Osteocyte (in vitro differentiated cells): ENCODE measurements around the gene PSD. TPM values are rescaled to one million over a fixed set of nuclear protein-coding genes. Genes with fewer than 3 reads are reported as not detected.

ENCODE experiments used
- DNase-seq: peaks from one replicate; pipeline ENCODE4 v3.0.0; 2021; ENCODE audit warnings: mixed read lengths; ENCODE audit not compliant: unreplicated experiment; ENCODE audit errors: extremely low spot score
- H3K27ac Mint-ChIP-seq: one replicate; pipeline ENCODE4 v1.8.0; 2021; ENCODE audit warnings: mild to moderate bottlenecking, mixed read lengths; ENCODE audit not compliant: unreplicated experiment
- H3K27me3 Mint-ChIP-seq: one replicate; pipeline ENCODE4 v1.8.0; 2021; ENCODE audit warnings: mixed read lengths; ENCODE audit not compliant: unreplicated experiment
- H3K36me3 Mint-ChIP-seq: one replicate; pipeline ENCODE4 v1.8.0; 2021; ENCODE audit warnings: mixed read lengths; ENCODE audit not compliant: unreplicated experiment
- H3K4me1 Mint-ChIP-seq: one replicate; pipeline ENCODE4 v1.8.0; 2021; ENCODE audit warnings: mixed read lengths; ENCODE audit not compliant: unreplicated experiment
- H3K4me3 Mint-ChIP-seq: one replicate; pipeline ENCODE4 v1.8.0; 2021; ENCODE audit warnings: mild to moderate bottlenecking, moderate library complexity, mixed read lengths; ENCODE audit not compliant: unreplicated experiment
- H3K9me3 Mint-ChIP-seq: one replicate; pipeline ENCODE4 v1.8.0; 2021; ENCODE audit warnings: mixed read lengths; ENCODE audit not compliant: unreplicated experiment
- CTCF ChIP-seq: fragments of 200-600 bp; sonication (generic); IDR thresholded peaks from 2 replicates; pipeline ENCODE4 v1.5.0; 2021; ENCODE audit warnings: antibody characterized with exemption, mild to moderate bottlenecking, moderate library complexity
- total RNA-seq: library from RNA; stranded (reverse); gene quantifications from 2 replicates; pipeline ENCODE4 v1.2.1, GENCODE V29; 2021

Gene PSD
- total RNA-seq, 1 donor from 2014 or later, result 1.8 TPM

- no peak overlapping the region for H3K4me3 Mint-ChIP-seq
- DNase-seq, result no peak
- H3K27ac Mint-ChIP-seq, result no peak overlapping the region
- H3K9me3 Mint-ChIP-seq, result no peaks in the 10 kb centered on the region
- peaks cover 12% of the 10 kb centered on the region for H3K4me1 Mint-ChIP-seq
- H3K36me3 Mint-ChIP-seq, result peaks cover 26% of the 10 kb centered on the region
- no peaks in the 10 kb centered on the region for H3K27me3 Mint-ChIP-seq
- no peak for TF ChIP-seq CTCF
These were observed 35.7 kb downstream of the PSD start for GRCh38 chr10:102382871-102383270.

GRCh38 chr10:102381983-102382382 lies 36.6 kb downstream of the PSD start:
- TF ChIP-seq CTCF, result no peak
- Mint-ChIP-seq H3K4me3 (no peak overlapping the region), H3K36me3 (peaks cover 26% of the 10 kb centered on the region), H3K4me1 (peaks cover 12% of the 10 kb centered on the region), H3K27ac (no peak overlapping the region), H3K9me3 (no peaks in the 10 kb centered on the region), H3K27me3 (no peaks in the 10 kb centered on the region)
- no peak for DNase-seq

DNA sequence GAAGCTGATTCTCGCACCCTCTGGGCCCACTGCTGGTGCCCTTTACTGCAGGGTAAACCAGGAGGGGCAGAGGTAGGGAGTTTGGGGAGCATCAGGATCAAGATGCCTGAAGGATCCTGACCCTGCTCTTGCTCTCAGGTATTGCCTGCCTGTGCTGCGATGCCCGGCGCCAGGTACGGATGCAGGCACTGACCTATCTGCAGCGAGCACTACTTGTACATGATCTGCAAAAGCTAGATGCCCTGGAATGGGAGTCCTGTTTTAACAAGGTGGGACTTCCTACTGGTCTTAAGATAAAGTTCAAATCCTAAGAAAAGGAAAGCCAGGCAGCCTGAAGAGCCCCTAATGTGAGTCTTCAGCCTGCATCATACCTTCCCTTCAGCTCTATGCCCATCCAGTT lies 39.2 kb downstream of the PSD start:
- DNase-seq, result no peak
- no peaks in the 10 kb centered on the region for H3K9me3 Mint-ChIP-seq
- no peak overlapping the region for H3K4me3 Mint-ChIP-seq
- H3K4me1 Mint-ChIP-seq, result no peaks in the 10 kb centered on the region
- H3K36me3 Mint-ChIP-seq, result peaks cover 38% of the 10 kb centered on the region
- no peak overlapping the region for H3K27ac Mint-ChIP-seq
- no peaks in the 10 kb centered on the region for H3K27me3 Mint-ChIP-seq
- no peak for TF ChIP-seq CTCF

DNA sequence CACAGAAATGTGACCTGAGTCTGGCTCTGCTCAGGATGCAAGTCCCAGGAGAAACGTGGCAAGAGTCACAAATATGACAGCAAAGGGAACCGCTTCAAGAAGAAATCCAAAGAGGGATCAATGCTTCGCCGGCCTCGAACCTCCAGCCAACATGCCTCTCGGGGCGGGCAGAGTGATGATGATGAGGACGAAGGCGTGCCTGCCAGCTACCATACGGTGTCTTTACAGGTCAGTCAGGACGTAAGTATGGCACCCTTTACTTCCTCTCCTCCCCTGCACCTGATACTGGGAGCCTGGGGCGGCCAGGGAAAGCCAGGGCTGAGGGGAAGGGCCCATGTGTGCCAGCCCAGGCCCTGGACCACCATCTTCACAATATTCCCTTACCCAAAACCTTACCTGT lies 41.7 kb downstream of the PSD start:
- Mint-ChIP-seq H3K27ac (no peak overlapping the region), H3K4me1 (no peaks in the 10 kb centered on the region), H3K4me3 (no peak overlapping the region), H3K36me3 (peaks cover 43% of the 10 kb centered on the region), H3K27me3 (no peaks in the 10 kb centered on the region), H3K9me3 (no peaks in the 10 kb centered on the region)
- no peak for DNase-seq
- TF ChIP-seq CTCF, result no peak

DNA sequence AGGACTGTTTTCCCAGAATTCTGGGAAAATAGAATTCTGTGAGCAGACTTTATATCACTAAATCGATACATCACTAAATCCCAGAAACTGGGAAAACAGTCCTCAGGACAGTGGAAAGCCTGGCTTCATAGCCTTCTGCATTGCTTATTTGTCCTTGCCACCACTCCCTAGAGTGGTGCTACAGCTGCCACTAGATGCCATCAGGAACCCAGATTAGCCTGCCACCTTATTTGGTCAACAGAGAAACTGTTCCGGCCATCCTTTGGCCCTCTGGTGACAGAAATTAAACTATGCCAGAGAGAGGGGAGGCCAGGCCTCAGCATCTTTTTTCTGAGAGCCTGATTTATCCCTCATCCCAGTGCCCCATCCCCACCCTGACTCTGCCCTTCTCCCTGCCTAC lies 42.7 kb downstream of the PSD start:
- Mint-ChIP-seq H3K27ac (no peak overlapping the region), H3K36me3 (peaks cover 43% of the 10 kb centered on the region), H3K27me3 (no peaks in the 10 kb centered on the region), H3K4me3 (no peak overlapping the region), H3K9me3 (no peaks in the 10 kb centered on the region), H3K4me1 (no peaks in the 10 kb centered on the region)
- DNase-seq, result no peak
- TF ChIP-seq CTCF, result no peak
